WTC11 (cell line): Measurements from ENCODE around the gene CXorf49B. TPM values are rescaled to one million over a fixed set of nuclear protein-coding genes. Genes with fewer than 3 reads are reported as not detected.
"Not testable (repeated sequence)": the region's sequence is repeated elsewhere in the genome, so short reads cannot be mapped to it uniquely, and the experiment has no call there.

Source experiments
- ATAC-seq: fragments of 200-7000 bp; cut with Tn5 transposase; 2 replicates; pipeline ENCODE4 v1.10.0; 2021; ENCODE audit warnings: mild to moderate bottlenecking, moderate library complexity
- Bru-seq: library from RNA; stranded (reverse); fragments of 400-500 nt; gene quantifications from one replicate; lab custom pipeline; 2021; lab: Mats Ljungman, UMichigan
- CTCF ChIA-PET: fragments of 300-600 bp; sonication (Branson Sonifier 250); formaldehyde crosslinking; loops from one replicate; lab custom pipeline; 2021; ENCODE audit warnings: antibody characterized with exemption; lab: Charles Lee
- POLR2A ChIA-PET: fragments of 350-600 bp; sonication (Branson Sonifier 250); formaldehyde crosslinking; loops from one replicate; lab custom pipeline; 2021; ENCODE audit warnings: antibody characterized with exemption; lab: Charles Lee
- DNase-seq: peaks from one replicate; pipeline ENCODE4 v3.0.0; 2021; ENCODE audit warnings: low spot score
- H3K27ac Mint-ChIP-seq: 2 replicates; pipeline ENCODE4 v1.8.0; 2021; ENCODE audit warnings: mixed read lengths
- H3K27me3 Mint-ChIP-seq: 2 replicates; pipeline ENCODE4 v1.8.0; 2021; ENCODE audit warnings: low read depth, mild to moderate bottlenecking, moderate library complexity, mixed read lengths
- H3K36me3 Mint-ChIP-seq: 2 replicates; pipeline ENCODE4 v1.8.0; 2021; ENCODE audit warnings: mixed read lengths
- H3K4me1 Mint-ChIP-seq: 2 replicates; pipeline ENCODE4 v1.8.0; 2022; ENCODE audit warnings: mixed read lengths
- H3K4me3 Mint-ChIP-seq: 2 replicates; pipeline ENCODE4 v1.8.0; 2021; ENCODE audit warnings: mild to moderate bottlenecking, moderate library complexity, mixed read lengths
- H3K9me3 Mint-ChIP-seq: 2 replicates; pipeline ENCODE4 v1.8.0; 2021; ENCODE audit warnings: mixed read lengths
- long read RNA-seq, 3 experiments: library from RNA in 1 of 3; library from capped mRNA in 1 of 3; library from polyadenylated mRNA in 1 of 3; unstranded in 2 of 3; stranded (forward) in 1 of 3; transcript quantifications; one replicate each; pipeline ENCODE4 v2.0.0, GENCODE V29; 2021
- total RNA-seq: library from RNA; stranded (reverse); gene quantifications from 3 replicates; pipeline ENCODE4 v1.2.3, GENCODE V29; 2021

Gene CXorf49B
- not detected in 3 replicates for total RNA-seq
- not detected for Bru-seq, nascent RNA
- long read RNA-seq, experiment 1: 0 reads
- long read RNA-seq, experiment 2: 0 reads
- long read RNA-seq, experiment 3: 0 reads

DNA sequence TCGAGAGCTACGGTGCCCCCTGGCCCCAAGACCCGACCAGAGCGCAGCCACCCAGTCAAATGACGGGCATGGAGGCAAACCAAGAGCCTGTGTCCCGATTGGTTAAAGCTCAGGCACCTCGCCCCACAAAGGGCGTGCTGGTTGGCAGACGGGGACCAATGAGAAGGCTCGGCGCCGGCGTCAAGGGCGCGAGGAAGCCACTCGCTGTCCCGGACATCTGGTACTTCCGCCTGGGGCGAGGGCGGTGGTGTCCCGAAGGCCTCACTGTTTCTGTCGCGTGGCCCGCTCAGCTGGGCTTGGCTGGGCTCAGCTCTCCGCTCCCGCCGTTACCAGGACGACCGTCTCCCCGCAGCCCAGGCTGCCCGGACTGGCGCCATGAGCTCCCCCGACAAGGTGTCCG, at the start of gene CXorf49B:
Gene CXorf49B (plus strand): TSS at position 301 of the 400 bp plus-strand sequence. CDS start 75 bp downstream, at position 376.
- not testable (repeated sequence) for DNase-seq, H3K4me1 Mint-ChIP-seq

DNA sequence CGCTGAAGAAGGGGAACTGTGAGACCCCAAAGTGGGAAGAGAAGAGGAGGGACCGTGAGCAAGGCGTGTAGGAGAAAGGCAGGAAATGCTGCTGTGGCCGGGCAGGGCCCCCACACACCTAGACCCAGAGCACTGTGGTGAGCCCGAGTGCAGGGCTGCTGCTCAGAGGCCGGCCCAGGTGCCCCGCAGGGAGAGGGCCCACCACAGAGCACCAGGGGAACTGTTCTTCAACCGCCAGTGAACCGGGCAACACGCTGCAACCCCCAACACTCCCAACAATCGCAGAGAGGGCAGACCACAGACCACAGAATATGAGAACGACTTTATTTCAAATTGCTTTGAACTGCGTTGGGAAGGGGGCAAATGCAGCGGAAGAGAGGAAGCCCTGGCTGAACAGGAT, 49.1 kb upstream of the CXorf49B start:
- POLR2A ChIA-PET: not testable (repeated sequence)

More for the DNA sequence above, at the start of gene CXorf49B:
- H3K27ac Mint-ChIP-seq, ATAC-seq, H3K9me3 Mint-ChIP-seq, H3K36me3 Mint-ChIP-seq, CTCF ChIA-PET, POLR2A ChIA-PET, H3K4me3 Mint-ChIP-seq, H3K27me3 Mint-ChIP-seq: not testable (repeated sequence)

DNA sequence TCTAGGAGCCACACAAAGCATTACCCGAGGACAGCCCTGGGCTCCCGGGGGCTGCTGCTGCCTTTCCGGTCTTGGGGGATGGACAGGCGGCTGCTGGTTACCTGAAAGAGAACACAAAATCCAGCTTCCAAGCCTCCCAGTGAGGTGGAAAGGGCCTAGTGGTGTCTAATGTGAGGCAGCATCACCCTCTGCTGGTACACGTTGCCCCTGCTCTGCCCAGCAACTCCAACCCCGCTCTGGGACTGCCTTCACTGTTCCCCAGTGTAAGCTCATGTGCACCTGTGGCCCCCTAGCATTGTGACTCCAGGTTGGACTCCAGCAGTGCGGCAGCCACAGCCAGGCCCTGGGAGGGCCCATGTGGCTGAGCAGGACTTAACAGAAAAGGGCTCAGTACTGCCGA, 47.6 kb upstream of the CXorf49B start:
- POLR2A ChIA-PET, CTCF ChIA-PET, H3K4me3 Mint-ChIP-seq, H3K9me3 Mint-ChIP-seq, H3K27ac Mint-ChIP-seq, H3K36me3 Mint-ChIP-seq, H3K27me3 Mint-ChIP-seq, H3K4me1 Mint-ChIP-seq, DNase-seq: not testable (repeated sequence)
- ATAC-seq: peak; percentile 79

More for the DNA sequence above, 49.1 kb upstream of the CXorf49B start:
- H3K27me3 Mint-ChIP-seq, DNase-seq, H3K36me3 Mint-ChIP-seq, H3K4me1 Mint-ChIP-seq, ATAC-seq, CTCF ChIA-PET, H3K27ac Mint-ChIP-seq, H3K9me3 Mint-ChIP-seq, H3K4me3 Mint-ChIP-seq: not testable (repeated sequence)

DNA sequence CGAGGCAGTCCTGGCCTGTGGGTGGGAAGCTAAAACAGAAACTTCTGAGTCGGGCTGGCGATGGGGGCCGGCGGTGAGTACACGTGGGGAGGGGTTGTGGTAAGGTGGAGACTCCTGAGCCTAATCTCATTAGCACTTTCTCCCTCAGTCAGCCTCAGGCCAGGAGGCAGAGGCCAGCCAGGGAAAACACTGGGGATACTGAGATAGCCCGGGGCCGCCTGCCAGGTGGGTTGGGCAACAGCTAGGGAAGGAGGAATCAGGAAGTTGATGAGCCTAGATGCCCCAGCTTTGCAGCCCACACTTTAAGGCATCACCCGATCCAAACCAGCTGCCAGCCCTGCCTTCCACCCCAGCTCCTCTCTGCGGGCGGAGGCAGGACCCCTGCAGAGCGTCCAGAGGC, 46.8 kb upstream of the CXorf49B start:
- H3K27ac Mint-ChIP-seq, H3K36me3 Mint-ChIP-seq, CTCF ChIA-PET, H3K4me3 Mint-ChIP-seq, POLR2A ChIA-PET, ATAC-seq, H3K4me1 Mint-ChIP-seq, H3K27me3 Mint-ChIP-seq, DNase-seq, H3K9me3 Mint-ChIP-seq: not testable (repeated sequence)

DNA sequence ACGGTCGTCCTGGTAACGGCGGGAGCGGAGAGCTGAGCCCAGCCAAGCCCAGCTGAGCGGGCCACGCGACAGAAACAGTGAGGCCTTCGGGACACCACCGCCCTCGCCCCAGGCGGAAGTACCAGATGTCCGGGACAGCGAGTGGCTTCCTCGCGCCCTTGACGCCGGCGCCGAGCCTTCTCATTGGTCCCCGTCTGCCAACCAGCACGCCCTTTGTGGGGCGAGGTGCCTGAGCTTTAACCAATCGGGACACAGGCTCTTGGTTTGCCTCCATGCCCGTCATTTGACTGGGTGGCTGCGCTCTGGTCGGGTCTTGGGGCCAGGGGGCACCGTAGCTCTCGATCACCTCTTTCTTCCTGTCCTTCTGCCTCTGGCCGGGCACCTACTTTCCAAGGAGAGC, 45.0 kb upstream of the CXorf49B start, which contains the start of gene CXorf49:
Gene CXorf49 (minus strand): TSS at position 101 of the 400 bp plus-strand sequence. CDS start 134 bp downstream, outside the sequence.
- CTCF ChIA-PET, H3K27ac Mint-ChIP-seq, ATAC-seq, POLR2A ChIA-PET, H3K36me3 Mint-ChIP-seq, H3K4me1 Mint-ChIP-seq, H3K27me3 Mint-ChIP-seq, H3K9me3 Mint-ChIP-seq, H3K4me3 Mint-ChIP-seq, DNase-seq: not testable (repeated sequence)

DNA sequence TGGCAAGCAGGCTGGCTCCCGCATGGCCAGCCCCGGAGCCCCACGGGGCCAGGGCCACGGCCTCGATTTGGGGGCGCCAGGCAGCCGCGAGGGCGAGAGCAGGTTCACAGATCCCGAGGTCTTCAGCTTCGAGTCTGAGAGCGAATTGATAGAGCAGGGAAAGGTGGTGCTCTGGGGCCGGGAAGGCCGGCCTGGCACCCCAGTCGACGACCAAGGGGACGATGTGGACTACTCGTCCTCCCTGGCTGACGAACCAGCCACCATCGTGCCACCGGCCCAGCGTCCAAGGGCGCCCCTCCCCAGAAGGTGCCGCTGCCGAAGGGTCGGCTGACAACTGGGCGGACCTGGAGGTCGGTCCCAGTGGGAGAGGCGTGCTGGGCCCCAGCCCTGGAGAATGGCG, 44.0 kb upstream of the CXorf49B start:
- POLR2A ChIA-PET, H3K9me3 Mint-ChIP-seq, H3K36me3 Mint-ChIP-seq, H3K4me3 Mint-ChIP-seq, H3K4me1 Mint-ChIP-seq, DNase-seq, H3K27me3 Mint-ChIP-seq, H3K27ac Mint-ChIP-seq, CTCF ChIA-PET, ATAC-seq: not testable (repeated sequence)

DNA sequence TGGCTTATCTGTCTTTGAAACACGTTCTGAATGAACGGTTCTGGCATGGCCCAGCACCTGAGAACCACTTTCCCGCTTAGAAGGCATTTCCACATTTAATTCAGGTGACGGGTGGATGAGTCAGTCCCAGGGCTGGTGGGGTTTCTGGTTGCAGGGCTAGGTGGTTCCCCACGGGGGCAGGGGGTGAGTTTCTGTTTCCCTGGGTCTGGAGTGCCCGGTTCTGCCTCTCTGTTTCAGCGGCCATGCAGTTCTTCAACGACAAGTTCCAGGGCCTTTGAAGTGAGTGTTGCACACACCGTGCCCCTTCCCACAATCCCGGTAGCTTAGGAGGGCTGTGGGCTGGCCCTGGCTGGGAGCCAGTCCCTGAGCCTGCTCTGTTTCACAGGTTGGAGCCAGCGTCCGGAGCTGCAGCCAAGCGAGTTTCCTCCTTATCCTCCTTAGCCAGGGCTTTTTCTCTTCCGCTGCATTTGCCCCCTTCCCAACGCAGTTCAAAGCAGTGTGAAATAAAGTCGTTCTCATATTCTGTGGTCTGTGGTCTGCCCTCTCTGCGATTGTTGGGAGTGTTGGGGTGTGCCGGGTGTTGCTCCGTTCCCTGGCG, 42.8 kb upstream of the CXorf49B start:
- DNase-seq, H3K4me3 Mint-ChIP-seq, POLR2A ChIA-PET, H3K9me3 Mint-ChIP-seq, ATAC-seq, H3K27ac Mint-ChIP-seq, H3K36me3 Mint-ChIP-seq, H3K4me1 Mint-ChIP-seq, H3K27me3 Mint-ChIP-seq, CTCF ChIA-PET: not testable (repeated sequence)

DNA sequence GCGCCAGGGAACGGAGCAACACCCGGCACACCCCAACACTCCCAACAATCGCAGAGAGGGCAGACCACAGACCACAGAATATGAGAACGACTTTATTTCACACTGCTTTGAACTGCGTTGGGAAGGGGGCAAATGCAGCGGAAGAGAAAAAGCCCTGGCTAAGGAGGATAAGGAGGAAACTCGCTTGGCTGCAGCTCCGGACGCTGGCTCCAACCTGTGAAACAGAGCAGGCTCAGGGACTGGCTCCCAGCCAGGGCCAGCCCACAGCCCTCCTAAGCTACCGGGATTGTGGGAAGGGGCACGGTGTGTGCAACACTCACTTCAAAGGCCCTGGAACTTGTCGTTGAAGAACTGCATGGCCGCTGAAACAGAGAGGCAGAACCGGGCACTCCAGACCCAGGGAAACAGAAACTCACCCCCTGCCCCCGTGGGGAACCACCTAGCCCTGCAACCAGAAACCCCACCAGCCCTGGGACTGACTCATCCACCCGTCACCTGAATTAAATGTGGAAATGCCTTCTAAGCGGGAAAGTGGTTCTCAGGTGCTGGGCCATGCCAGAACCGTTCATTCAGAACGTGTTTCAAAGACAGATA, 2.4 kb upstream of the CXorf49B start:
- DNase-seq, CTCF ChIA-PET, H3K4me1 Mint-ChIP-seq, H3K27ac Mint-ChIP-seq, H3K27me3 Mint-ChIP-seq, H3K4me3 Mint-ChIP-seq, H3K36me3 Mint-ChIP-seq, POLR2A ChIA-PET, ATAC-seq, H3K9me3 Mint-ChIP-seq: not testable (repeated sequence)

DNA sequence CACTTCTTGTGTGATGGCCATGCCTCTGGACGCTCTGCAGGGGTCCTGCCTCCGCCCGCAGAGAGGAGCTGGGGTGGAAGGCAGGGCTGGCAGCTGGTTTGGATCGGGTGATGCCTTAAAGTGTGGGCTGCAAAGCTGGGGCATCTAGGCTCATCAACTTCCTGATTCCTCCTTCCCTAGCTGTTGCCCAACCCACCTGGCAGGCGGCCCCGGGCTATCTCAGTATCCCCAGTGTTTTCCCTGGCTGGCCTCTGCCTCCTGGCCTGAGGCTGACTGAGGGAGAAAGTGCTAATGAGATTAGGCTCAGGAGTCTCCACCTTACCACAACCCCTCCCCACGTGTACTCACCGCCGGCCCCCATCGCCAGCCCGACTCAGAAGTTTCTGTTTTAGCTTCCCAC, 1.7 kb downstream of the CXorf49B start:
- H3K36me3 Mint-ChIP-seq, H3K4me1 Mint-ChIP-seq, H3K27ac Mint-ChIP-seq, H3K4me3 Mint-ChIP-seq, POLR2A ChIA-PET, ATAC-seq, DNase-seq, H3K9me3 Mint-ChIP-seq, CTCF ChIA-PET, H3K27me3 Mint-ChIP-seq: not testable (repeated sequence)

DNA sequence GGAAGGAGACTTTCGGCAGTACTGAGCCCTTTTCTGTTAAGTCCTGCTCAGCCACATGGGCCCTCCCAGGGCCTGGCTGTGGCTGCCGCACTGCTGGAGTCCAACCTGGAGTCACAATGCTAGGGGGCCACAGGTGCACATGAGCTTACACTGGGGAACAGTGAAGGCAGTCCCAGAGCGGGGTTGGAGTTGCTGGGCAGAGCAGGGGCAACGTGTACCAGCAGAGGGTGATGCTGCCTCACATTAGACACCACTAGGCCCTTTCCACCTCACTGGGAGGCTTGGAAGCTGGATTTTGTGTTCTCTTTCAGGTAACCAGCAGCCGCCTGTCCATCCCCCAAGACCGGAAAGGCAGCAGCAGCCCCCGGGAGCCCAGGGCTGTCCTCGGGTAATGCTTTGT, 2.5 kb downstream of the CXorf49B start:
- H3K4me3 Mint-ChIP-seq, DNase-seq, H3K27ac Mint-ChIP-seq, CTCF ChIA-PET, POLR2A ChIA-PET, H3K4me1 Mint-ChIP-seq, H3K9me3 Mint-ChIP-seq, H3K27me3 Mint-ChIP-seq, H3K36me3 Mint-ChIP-seq: not testable (repeated sequence)
- ATAC-seq: peak; percentile 79

DNA sequence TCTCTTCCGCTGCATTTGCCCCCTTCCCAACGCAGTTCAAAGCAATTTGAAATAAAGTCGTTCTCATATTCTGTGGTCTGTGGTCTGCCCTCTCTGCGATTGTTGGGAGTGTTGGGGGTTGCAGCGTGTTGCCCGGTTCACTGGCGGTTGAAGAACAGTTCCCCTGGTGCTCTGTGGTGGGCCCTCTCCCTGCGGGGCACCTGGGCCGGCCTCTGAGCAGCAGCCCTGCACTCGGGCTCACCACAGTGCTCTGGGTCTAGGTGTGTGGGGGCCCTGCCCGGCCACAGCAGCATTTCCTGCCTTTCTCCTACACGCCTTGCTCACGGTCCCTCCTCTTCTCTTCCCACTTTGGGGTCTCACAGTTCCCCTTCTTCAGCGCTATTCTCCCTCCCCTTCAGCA, 4.0 kb downstream of the CXorf49B start:
- H3K4me3 Mint-ChIP-seq, H3K27me3 Mint-ChIP-seq, H3K27ac Mint-ChIP-seq, ATAC-seq, POLR2A ChIA-PET, H3K36me3 Mint-ChIP-seq, H3K9me3 Mint-ChIP-seq, CTCF ChIA-PET, DNase-seq, H3K4me1 Mint-ChIP-seq: not testable (repeated sequence)

DNA sequence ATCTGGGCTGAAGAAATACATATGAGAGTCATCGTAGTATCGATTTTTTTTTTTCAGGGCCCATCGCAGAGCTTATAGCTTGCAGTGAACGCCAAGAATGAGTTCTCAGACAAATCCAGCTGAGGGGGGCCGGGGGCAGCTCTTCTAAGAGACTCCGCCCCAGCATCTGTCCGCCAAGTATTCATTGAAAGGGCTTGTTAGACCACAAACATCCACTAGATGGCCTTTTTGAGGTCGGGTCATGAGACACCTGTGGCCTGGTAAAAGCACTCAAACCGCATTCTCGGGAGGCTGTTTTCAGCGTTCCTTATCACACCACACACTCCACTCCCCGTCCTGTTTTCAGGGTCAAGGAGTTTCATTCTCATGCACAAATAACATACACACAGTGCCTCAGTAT, 15.2 kb downstream of the CXorf49B start:
- DNase-seq, H3K4me3 Mint-ChIP-seq, CTCF ChIA-PET, H3K27ac Mint-ChIP-seq, H3K9me3 Mint-ChIP-seq, H3K4me1 Mint-ChIP-seq, H3K27me3 Mint-ChIP-seq, H3K36me3 Mint-ChIP-seq, POLR2A ChIA-PET: not testable (repeated sequence)
- ATAC-seq: peak; percentile 71
